Esophagus muscularis mucosa (tissue), 3 donors: ENCODE results near the gene ZNF692.

Experiments used
- CTCF ChIP-seq, 3 experiments: fragments of 200-600 bp in 2 of 3; fragments of 450-650 bp in 1 of 3; sonication (generic) in 2 of 3; IDR thresholded peaks; one replicate each; pipeline ENCODE4 v1.5.1; 2017 to 2019; ENCODE audit warnings: antibody characterized with exemption in 3 of 3, mild to moderate bottlenecking in 2 of 3, moderate library complexity in 1 of 3
- POLR2A ChIP-seq: fragments of 450-650 bp; IDR thresholded peaks from one replicate; pipeline ENCODE4 v1.6.1; 2017; ENCODE audit warnings: antibody characterized with exemption, moderate library complexity, mild to moderate bottlenecking, low read depth

GRCh38 chr1:248857749-248858095 is 1.2 kb downstream of the ZNF692 start:
- TF ChIP-seq POLR2A (no peak), CTCF (IDR thresholded peaks at IDR 0.05) (no peak)
